ENCODE data around the gene ITGBL1.

Gene ITGBL1

DNA sequence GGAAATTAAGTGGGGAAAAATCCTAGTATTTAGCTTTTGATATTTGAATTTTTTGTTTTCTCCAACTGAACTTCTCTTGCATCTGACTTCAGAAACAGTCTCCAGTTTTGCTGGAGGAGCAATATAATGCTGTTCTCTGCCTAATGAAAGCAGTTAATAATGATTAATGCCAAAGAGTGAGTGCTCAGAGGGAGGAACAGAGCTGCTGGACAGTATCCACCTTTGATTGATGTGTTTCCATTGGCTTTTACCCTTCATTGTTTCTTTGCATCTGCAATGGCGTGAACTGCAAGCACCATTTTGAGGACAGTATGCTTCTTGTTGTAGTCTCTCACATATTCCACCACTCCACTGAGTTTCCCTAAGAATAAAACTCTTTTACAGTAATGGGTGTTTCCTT lies 193.4 kb downstream of the ITGBL1 start:
- Histone ChIP-seq H3K27ac (ENCODE audit: low read depth, low read length) (no peak overlapping the region), H2AFZ (ENCODE audit: low read depth, low read length, severe bottlenecking) (no peak overlapping the region), H3K27me3 (ENCODE audit: low read length) (no peaks in the 10 kb centered on the region), H3K9ac (ENCODE audit: low read length) (no peak overlapping the region), H3K36me3 (ENCODE audit: low read length) (no peaks in the 10 kb centered on the region), H3F3A (ENCODE audit: insufficient read depth) (no peaks in the 10 kb centered on the region), H4K20me1 (ENCODE audit: low read depth, low read length) (no peaks in the 10 kb centered on the region), H3K4me2 (ENCODE audit: low read depth, low read length, poor library complexity, severe bottlenecking) (no peak overlapping the region), H3K79me2 (ENCODE audit: insufficient read depth, low read length) (no peaks in the 10 kb centered on the region), H3K9me2 (replicated peaks; ENCODE audit: insufficient read depth, low read length) (no peaks in the 10 kb centered on the region), H3K4me3 (ENCODE audit: insufficient read depth, low read length, poor library complexity, severe bottlenecking) (no peak overlapping the region), H3K9me3 (ENCODE audit: insufficient read depth, low read length) (no peaks in the 10 kb centered on the region)
- TF ChIP-seq, protein P1, sequence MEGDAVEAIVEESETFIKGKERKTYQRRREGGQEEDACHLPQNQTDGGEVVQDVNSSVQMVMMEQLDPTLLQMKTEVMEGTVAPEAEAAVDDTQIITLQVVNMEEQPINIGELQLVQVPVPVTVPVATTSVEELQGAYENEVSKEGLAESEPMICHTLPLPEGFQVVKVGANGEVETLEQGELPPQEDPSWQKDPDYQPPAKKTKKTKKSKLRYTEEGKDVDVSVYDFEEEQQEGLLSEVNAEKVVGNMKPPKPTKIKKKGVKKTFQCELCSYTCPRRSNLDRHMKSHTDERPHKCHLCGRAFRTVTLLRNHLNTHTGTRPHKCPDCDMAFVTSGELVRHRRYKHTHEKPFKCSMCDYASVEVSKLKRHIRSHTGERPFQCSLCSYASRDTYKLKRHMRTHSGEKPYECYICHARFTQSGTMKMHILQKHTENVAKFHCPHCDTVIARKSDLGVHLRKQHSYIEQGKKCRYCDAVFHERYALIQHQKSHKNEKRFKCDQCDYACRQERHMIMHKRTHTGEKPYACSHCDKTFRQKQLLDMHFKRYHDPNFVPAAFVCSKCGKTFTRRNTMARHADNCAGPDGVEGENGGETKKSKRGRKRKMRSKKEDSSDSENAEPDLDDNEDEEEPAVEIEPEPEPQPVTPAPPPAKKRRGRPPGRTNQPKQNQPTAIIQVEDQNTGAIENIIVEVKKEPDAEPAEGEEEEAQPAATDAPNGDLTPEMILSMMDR (IDR thresholded peaks at IDR 0.05; ENCODE audit: insufficient read depth, low read length, poor library complexity, severe bottlenecking) = no peak
- no peak for TF ChIP-seq EZH2phosphoT487 (conservative IDR thresholded peaks at IDR 0.05; ENCODE audit: low read length)

DNA sequence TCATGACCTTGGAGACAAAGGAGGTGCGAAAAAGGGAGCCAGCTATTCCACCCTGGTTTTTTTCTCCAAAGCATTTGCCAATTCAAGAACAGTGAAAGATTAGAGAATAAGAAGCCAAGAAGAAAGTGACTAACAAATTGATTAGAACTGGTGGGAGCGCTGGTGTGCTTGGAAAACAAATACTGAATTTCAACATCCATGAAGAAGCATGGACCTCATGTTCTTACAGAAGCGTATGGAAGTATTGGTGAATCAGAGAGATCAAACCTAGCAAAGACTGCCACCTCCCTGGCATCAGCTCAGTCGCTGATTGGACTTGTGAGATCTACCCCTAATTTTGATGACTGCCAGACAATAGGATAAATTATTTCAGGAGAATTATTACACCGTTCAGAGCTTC lies 195.3 kb downstream of the ITGBL1 start:
- H3K4me3 ChIP-seq (ENCODE audit: insufficient read depth, low read length, poor library complexity, severe bottlenecking) = no peak overlapping the region
- no peak for TF ChIP-seq EZH2phosphoT487 (conservative IDR thresholded peaks at IDR 0.05; ENCODE audit: low read length)
- TF ChIP-seq, protein P1 (IDR thresholded peaks at IDR 0.05; ENCODE audit: insufficient read depth, low read length, poor library complexity, severe bottlenecking) = no peak
- no peaks in the 10 kb centered on the region for H3K36me3 ChIP-seq (ENCODE audit: low read length)
- H3K9me3 ChIP-seq (ENCODE audit: insufficient read depth, low read length) = no peaks in the 10 kb centered on the region
- no peaks in the 10 kb centered on the region for H4K20me1 ChIP-seq (ENCODE audit: low read depth, low read length)
- H3K9me2 ChIP-seq (replicated peaks; ENCODE audit: insufficient read depth, low read length) = no peaks in the 10 kb centered on the region
- no peaks in the 10 kb centered on the region for H3F3A ChIP-seq (ENCODE audit: insufficient read depth)
- no peak overlapping the region for H3K9ac ChIP-seq (ENCODE audit: low read length)
- H3K4me2 ChIP-seq (ENCODE audit: low read depth, low read length, poor library complexity, severe bottlenecking) = no peak overlapping the region
- no peak overlapping the region for H2AFZ ChIP-seq (ENCODE audit: low read depth, low read length, severe bottlenecking)
- H3K79me2 ChIP-seq (ENCODE audit: insufficient read depth, low read length) = no peaks in the 10 kb centered on the region
- no peaks in the 10 kb centered on the region for H3K27me3 ChIP-seq (ENCODE audit: low read length)
- H3K27ac ChIP-seq (ENCODE audit: low read depth, low read length) = no peak overlapping the region

DNA sequence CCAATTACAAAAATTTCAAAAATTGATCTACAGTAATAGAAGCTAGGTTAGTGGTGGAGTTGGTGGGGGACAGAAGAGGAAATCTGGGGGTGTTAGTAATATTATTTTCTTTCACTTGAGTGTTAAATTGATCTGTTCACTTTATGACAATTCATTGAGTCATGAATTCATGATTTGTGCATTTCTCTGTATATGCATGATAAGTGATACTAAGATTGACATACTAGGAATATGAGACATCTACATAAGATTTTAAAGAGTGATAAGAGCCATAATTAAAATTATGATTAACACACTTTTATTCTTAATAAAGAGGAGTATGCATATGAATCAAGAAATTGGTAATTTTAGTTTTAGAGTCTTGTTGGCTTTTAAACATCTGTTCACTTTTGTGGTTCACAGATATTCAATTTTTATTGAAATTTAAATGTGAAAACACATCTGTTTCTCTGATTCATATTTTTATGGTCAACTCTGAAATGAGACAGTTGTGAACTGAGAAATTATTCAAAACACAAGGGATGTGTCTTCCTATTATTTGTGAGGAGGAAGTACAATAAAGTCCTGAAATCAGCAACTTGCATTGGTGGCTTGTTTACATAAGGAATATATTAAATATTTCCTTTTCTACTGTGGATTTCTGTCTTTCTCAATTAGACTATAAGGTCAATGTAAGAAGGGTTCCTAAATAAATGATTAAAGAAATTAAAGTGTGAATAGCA lies 196.5 kb downstream of the ITGBL1 start:
- Histone ChIP-seq H3K4me2 (ENCODE audit: low read depth, low read length, poor library complexity, severe bottlenecking) (no peak overlapping the region), H3K27me3 (ENCODE audit: low read length) (no peaks in the 10 kb centered on the region), H3K9me2 (replicated peaks; ENCODE audit: insufficient read depth, low read length) (no peaks in the 10 kb centered on the region), H3K36me3 (ENCODE audit: low read length) (no peaks in the 10 kb centered on the region), H3K4me3 (ENCODE audit: insufficient read depth, low read length, poor library complexity, severe bottlenecking) (no peak overlapping the region), H3K9ac (ENCODE audit: low read length) (no peak overlapping the region), H3K79me2 (ENCODE audit: insufficient read depth, low read length) (no peaks in the 10 kb centered on the region), H3K9me3 (ENCODE audit: insufficient read depth, low read length) (no peaks in the 10 kb centered on the region), H3F3A (ENCODE audit: insufficient read depth) (no peaks in the 10 kb centered on the region), H2AFZ (ENCODE audit: low read depth, low read length, severe bottlenecking) (no peak overlapping the region), H4K20me1 (ENCODE audit: low read depth, low read length) (no peaks in the 10 kb centered on the region), H3K27ac (ENCODE audit: low read depth, low read length) (no peak overlapping the region)
- TF ChIP-seq, protein P1 (IDR thresholded peaks at IDR 0.05; ENCODE audit: insufficient read depth, low read length, poor library complexity, severe bottlenecking) = no peak
- no peak for TF ChIP-seq EZH2phosphoT487 (conservative IDR thresholded peaks at IDR 0.05; ENCODE audit: low read length)
